ENCODE results near the gene MMAB.
"Not testable (repeated sequence)": the region's sequence is repeated elsewhere in the genome, so short reads cannot be mapped to it uniquely, and the experiment has no call there.

MMAB gene

DNA sequence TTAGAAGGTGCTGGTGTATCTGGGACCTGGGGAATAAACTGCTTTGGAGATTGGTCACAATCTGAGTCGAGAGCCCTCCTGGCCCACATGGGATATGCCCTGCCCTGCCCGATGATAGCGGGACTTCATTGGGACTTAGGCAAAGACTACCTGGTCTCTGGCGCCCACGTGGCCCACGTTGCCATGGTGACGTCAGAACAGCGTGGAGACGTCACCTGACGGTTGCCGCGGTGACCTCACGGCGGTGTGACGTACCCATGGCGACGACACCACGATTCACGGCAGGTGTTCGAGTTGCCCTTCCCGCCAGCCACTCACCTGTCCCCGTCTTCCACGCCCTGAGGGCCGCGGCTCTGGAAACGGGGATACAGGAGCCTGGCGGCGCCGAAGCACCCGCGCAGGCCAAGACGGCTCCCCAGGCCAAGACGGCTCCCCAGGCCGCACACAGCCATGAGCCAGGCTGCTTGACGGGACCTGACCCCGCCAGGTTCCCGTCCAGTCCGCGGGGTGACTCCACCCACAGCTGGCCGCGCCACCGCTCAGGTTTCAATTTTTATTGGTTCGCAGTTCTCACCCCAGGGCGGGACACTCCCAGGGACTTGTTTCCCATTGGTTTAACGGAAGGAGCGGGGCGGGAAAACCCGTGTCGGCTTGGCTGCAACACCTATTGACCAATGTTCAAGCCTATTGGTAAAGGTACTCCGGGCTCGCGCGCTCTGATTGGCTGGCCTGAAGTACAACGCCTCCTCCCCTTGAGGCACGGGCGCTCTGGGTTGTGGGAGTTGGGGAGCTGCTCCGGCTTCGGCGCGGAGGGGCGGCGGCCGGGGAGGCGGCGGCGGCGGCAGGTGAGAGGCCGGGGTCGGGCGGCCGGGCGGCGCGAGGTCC lies at the start of gene MMAB, which contains the start of gene MVK:
MMAB (minus strand) TSS at position 476 of the 885 bp plus-strand sequence; CDS start at position 452, 24 bp downstream.
MVK (plus strand) TSS at position 766 of the 885 bp plus-strand sequence. CDS start 1,029 bp downstream, outside the sequence.
- peak; percentile 99 for DNase-seq

DNA sequence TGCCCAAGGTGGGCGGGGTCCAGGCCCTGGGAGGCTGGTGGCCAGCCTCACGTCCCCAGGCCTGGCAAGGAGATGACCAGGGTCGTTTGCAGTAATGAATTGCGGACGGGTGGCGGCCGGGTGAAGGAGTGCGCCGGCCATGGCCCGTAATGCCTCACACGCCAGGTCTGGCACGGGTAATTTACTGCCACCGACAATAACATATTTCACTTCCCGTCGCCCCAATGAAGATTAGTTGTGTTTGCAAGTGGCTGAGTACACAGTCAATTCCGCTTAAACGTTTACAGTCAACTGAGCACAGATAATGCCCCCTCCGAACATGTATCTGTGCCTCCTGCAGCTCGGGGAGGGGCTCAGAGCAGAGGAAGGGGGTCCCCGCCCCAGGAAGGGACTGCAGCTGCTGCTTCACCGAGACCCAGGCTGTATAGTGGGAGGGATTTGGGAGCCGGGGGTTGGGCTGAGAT lies 48.6 kb upstream of the MMAB start:
- DNase-seq: no peak

DNA sequence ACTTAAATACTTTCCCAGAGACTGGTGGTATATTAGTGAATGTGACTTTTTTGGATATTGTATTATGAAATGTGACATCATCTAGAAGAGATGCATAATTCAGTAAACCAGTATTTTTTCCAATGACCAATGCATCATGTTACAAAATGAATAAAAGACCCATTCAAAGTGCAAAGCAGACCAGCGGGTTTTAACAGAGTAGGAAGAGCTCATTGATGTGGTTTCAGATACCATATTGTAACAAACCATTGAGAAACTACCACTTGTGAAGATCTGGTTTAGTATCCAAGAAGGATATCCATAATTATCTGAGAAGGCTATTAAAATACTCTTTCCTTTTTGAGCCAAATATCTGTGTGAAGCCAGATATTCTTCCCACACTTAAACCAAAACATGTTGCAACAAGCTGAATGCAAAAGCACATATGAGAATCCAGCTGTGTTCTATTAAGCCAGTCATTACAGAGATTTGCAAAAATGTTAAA lies 47.9 kb upstream of the MMAB start:
- no peak for DNase-seq

DNA sequence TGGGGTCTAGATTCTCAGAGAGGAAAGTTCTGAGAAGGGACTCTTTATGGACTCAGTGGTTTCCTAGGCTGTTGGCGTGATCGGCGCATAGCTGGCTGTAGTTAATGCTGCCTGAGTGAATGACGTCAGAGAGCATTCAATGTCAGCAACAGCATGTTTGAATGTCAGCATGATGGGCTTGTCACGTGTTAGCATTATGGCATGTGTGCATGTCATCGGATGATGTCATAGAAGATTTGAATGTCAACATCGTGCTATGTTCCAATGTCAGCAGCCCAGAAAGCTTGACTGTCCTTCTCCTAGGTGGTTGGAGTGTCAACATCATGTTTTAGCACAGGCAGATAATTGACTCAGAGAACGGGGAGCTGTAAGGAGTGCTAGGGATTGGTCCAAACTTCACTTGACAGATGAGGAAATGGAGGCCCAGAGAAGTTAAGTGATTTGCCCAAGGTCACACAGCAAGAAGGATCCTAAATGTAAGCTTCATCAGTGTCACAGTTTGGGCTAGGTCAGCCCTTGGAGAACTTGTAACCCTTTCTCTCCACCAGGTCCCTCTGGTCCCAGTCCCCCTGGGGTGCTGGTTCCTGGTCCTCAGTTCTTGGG lies 45.8 kb upstream of the MMAB start:
- no peak for DNase-seq

DNA sequence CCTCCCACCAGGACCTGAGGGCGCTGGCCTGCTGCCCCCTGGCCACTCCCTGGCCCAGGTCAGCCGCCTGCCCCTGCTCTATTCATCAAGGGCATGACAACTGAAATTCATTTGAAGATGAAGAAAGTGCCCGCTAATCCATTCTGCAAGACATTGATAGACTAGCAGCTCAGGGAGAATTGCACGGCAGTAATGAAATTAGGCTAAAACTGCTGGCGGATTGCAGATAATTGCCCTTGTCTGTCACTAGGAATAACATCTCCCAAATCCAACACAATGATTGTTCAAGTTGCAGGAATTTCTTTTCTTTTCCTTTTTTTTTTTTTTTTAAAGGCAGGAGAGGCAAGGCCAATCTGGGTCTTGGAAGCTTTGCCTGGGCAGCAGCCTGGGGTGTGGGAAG lies 44.8 kb upstream of the MMAB start:
- no peak for DNase-seq

DNA sequence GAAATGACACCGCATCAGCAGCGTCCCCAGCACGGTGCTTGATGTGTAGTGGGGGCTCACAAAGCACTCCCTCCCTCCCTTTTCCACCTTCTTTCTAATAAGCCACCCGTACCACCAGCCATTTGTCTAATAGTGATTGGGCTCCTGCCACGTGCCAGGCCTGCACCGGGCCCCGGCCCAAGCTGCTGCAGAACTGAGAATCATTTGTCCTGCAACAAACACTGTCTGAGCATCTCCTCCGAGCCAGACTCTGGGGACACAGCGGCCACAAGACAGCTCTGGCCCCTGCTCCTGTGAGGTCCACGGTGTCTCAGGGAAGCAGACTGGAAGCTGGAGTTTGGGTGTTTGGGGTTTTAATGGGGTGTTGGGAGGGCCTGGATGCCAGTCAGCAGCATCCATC lies 44.2 kb upstream of the MMAB start:
- no peak for DNase-seq

DNA sequence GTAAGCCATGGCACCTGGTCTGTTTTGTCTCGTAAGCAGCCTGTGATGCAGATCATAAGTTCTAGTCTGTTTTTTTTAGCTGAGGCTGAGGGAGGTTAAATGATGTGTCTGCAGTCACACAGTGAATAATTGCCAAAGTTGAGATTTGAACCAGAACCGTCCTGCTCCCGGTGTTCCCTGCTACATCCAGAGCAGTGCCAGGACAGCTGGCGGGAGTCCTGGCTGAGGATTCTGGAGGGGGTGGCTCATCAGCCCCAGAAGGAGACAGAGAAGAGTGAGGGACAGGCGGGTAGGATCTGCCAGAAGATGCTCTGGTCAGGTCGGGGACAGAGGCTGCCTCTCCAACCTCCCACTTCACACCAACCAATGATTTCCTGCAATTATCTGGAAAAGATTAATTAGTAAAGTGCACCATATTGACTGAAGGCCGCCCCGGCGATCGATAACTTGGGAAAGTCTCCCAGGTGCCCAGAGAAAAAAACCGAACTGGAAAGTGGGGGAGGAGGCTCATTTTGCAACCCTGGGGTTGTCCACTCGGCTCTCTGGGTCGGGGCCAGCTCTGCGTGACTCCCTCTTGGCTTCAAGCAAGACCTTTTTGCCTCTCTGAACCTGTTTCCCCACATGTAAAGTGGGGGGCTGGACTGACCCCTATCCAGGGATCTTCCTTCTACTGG lies 42.4 kb upstream of the MMAB start:
- DNase-seq: no peak

DNA sequence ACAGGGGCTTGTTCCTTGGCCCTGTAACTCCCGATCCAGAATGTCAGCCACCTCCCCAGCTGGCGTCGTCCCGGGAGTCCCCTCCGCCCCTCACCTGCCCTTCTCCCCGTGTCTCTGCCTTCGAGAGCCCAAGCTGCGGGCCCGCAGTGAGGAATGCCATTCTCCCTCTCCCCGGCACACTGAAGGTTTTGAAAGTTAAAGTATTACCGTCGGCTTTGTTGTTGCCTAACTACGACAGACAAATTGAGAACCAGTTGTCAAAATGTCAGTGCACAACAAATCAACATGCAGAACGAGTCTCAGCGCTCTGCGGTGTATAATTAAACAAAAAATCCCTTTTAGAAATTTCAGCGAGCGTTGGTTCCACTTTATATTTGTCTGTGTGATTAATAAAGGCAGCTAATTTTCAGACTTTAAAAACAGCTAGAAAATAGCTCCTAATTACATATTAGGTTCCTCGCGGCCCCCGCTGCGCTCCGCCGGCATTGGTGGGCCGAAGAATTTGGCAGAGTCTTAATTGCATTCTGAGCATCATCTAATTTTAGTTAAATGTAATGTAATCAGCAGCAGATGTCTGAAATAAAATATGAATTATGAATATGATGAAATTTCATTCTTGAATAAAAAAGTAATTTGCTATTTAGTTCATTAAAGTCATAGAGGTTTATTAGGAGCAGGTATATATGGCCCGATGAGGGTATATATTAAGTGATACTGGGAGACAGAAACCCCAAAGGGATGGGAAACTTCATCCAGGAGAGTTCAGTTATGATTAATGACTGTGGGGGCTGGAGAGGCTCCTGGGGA lies 40.5 kb upstream of the MMAB start:
- no peak for DNase-seq

DNA sequence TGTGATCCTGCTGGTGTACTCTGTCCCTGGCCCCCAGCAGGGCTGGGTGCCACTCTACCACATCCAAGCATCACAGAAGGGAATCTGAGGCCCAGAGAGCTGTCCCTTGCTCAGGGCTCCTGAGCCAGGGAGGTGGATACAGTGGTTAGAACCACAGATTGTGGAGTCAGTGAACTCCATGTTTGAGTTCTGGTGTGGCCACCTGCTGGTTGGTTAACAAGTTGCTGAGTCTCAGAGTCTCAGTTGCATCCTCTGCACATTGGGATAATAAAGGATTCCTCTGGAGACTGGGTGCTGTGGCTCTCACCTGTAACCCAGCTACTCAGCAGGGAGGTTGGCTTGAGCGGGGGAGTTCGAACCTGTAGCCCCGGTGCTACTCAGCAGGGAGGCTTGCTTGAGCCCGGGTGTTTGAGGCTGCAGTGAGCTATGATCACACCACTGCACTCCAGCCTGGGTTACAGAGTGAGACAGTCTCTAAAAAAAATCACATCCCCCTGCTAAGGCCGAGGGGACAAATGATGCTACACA lies 39.7 kb upstream of the MMAB start:
- no peak for DNase-seq

DNA sequence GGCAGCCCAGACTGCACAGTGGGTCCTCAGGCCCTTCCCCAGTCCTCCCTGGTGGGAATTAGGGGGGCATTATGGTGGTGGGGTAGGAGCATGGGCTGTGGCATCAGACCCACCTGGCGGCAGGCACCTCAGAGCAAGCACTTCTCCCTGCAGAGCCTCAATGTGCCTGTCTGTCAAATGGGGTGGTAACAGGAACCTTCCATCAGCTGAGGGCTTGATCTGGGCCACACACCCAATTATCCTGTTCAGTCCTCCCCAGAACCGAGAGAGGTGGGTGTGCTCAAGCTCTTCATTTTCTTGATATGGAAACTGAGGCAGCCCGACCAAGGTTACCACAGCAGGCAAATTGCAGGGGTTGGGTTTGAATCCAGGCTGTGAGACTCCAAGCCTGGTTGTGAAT lies 38.7 kb upstream of the MMAB start:
- DNase-seq: no peak

DNA sequence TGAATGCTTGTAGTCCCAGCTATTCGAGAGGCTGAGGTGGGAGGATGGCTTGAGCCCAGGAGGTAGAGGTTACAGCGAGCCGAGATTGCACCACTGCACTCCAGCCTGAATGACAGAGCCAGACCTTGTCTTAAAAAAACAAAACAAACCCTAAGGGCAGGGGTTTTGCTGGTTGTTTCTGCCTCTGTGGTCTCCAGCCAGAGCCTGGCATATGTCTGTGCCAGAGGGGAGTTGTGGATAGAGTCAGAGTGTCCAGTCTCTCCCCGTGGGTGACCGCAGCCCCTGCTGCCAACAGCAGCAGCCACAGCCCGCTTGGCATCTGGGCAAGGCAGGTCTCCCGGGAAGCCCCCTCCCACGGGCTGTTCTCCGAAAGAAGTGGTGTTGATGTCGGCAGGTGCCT lies 37.9 kb upstream of the MMAB start:
- no peak for DNase-seq

DNA sequence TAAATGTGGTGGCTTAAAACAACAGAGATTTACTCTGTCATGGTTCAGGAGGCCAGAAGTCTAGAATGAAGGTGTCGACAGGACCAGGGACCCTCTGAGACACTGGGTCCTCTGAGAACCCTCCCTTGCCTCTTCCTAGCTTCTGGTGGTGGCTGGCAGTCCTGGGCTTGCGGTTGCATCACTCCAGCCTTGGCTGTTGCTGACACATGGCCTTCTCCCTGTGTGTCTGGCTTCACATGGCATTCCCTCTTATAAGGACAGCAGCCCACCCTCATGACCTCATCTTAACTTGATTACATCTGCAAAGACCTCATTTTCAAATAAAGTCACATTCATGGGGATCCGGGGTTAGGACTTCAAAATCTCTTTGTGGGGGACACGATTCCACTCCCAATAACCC lies 37.2 kb upstream of the MMAB start:
- DNase-seq: no peak

DNA sequence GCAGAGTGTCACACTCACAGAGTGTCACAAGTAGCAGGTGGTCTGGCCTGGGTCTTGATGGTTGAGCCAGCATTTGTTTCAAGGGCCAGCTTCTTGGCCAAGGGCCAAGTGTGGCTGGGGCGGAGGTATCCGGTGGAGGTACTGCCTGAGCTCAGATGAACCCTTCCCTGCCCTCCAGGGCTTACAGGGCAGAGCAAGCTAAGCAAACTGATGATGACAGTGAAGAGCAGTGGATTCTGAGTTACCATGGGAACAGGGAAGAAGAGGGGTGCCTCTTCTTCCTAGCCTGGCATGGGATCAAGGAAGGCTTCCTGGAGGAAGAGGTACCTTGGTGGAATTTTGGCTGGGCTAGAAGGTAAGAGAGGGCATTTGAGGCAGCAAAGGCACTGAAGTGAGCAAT lies 36.0 kb upstream of the MMAB start:
- no peak for DNase-seq

DNA sequence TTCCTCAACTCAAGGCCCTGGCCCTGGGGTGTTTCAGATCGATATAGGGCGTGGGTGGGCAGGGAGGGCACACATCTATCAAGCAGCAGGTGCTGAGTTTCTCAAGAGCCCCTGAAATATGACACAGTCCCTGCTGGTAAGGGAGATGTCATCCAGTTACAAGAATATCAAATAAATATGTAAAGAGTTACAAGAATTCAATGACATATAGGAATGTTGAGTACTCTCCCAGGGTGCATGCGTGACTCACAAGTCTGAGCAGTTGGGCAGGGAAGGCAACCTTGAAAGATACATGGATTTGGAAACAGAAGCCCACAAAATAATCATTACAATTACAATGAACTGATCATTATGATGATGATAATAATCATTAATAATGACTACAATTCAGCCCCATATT lies 35.5 kb upstream of the MMAB start:
- no peak for DNase-seq

DNA sequence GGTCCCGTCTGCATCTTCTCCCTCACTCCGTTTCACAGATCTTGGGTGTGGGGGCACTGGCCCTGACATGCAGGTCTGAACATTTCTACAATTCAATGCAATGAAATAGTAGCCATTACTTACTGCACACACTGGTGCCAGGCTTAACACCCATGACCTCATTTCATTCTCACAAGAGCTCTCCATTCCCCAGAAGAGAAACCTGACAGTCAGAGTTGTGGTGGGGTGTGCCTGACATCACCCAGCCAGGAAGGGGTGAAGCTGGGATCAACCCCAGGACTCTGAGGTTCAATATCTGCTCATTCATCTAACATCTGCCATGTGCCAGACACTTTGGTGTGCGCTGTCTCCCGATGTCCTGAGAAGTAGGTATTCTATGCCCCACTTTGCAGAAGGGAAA lies 35.0 kb upstream of the MMAB start:
- DNase-seq: no peak

DNA sequence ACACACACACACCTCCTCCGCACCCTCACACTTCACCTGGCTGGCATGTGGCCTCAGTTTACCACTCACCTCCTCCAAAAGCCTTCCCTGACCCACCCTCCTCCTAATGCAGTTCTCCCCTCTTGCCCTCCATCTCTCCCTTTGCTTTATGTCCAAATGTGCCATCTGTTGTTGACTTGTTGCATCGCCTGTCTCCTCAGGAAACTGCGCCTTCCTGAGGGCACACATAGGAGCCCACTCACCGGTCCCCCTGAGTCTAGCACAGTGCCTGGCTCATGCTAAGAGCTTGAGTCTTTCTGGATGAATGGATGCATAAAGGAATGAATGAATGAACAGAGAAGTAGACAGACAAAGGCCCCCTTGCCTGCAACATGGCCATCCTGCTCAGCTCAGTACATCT lies 34.3 kb upstream of the MMAB start:
- DNase-seq: no peak

DNA sequence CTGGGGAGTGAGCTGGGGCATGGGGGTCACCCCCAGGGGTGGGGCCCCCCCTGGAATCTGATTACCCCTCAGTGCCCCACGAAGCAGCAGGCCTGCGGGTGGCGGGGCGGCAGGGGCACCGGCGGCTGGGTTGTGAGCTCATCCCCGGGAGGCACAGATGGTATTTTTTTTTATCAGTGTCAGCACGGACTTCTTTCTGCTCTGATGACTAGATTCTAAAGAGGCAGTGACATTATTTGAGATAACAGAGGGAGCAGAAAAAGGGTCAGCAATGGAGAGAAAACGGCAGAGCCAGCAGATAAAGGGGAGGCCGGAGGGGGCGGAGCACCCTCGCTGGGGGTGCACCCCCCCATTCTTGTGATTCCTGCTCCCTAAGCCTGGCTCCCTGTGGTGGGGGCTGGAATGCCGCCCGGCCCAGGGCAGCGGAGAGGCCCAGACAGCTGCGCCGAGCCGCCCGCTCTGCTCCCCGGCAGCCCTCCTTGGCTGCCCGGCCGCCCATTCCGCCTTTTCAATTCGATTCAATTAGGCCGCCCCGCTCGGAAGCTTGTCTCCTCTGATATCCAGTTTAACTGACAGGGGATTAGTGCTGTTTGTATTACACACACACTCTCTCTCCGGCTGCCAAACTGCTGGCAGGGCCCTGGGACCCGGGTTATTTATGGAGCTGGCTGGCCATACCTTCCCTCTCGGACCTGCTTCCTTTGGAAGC lies 33.2 kb upstream of the MMAB start:
- DNase-seq: no peak

DNA sequence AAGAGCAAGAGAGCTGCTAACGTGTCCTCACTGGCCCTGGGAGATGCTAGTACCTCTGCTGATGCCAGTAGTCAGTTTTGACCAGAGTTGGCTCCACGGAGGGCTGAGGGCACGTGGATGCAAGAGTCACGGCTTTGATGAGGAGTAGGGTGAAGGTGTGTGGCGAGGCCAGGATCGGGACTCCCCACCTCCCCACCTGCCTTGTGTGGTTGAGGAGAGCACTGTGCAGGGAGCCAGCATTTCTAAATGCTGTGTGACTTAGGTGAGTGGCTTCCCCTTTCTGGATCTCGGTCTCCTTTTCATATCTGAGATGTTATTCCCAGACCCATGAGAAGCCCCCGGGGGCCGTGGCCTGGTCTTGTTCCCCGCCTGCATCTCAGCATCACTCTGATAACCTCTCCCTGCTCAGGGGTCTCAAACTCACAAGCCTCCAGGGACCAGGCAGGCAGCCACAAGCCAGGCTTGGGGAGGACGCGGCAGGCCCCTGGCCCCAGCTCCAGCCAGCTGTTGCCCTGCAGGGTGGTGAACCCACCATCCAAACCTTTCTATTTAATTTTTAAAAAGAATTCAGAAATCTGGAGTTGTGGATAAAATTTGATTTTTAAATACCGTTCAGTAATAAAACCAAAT lies 32.4 kb upstream of the MMAB start:
- no peak for DNase-seq

DNA sequence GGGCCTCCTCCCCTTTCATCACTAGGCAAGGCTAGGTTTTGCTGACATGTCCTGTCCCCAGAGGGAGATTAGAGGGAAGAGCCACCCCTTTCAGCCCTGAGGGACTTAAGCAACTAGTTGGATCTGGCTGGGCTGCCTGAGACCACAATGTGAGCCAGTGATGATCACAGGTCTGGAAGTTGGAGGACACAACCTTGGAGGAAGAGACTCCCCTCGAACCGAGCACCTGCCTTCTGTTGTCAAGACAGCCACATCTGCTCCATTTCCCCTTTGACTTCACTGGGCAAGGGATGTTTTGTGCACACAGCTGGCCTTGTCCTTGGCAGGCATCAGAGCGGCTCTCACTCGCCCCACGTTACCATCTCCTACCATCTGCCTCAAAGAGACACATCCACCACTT lies 31.7 kb upstream of the MMAB start:
- DNase-seq: no peak

DNA sequence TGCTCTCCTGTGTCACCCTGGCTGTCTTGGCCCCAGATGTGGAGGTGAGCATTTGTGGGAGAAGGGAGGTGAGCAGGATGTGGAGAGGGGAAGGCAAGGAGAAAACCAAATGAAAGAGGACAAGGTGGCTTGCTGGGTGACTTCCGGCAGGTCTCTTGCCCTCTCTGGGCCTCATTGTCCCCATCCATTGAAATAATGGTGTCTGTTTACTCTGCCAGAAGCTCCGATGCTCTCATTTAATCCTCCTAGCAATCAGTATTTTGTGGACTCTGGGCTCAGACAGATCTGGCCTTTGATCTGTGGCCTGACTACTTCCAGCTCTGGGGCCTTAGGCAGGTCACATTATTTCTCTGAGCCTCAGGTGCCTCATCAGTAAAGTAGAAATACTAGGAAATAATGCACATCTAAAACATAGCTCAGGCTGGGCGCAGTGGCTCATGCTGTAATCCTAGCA lies 30.9 kb upstream of the MMAB start:
- no peak for DNase-seq

DNA sequence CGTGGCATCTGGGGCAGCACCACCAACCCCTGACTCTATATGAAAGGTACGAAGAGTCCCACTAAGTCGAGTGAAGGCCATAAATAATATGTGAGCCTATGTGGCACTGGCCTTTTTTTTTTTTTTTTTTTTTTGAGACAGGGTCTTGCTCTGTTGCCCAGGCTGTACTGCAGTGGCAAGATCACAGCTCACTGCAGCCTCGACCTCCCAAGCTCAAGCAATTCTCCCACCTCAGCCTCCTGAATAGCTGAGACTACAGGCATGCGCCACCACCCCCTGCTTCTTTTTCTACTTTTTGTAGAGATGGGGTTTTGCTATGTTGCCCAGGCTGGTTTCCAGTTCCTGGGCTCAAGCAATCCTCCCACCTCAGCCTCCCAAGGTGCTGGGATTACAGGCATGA lies 28.8 kb upstream of the MMAB start:
- DNase-seq: not testable (repeated sequence)
